GM12878 (cell line): ENCODE measurements around the gene NCAPH2. TPM values are rescaled to one million over a fixed set of nuclear protein-coding genes. Genes with fewer than 3 reads are reported as not detected.

ENCODE experiments used
- ATAC-seq: fragments of 200-7000 bp; cut with Tn5 transposase; 3 replicates; pipeline ENCODE4 v1.9.1; 2020; ENCODE audit warnings: mild to moderate bottlenecking, moderate library complexity
- BruUV-seq: library from RNA; stranded (reverse); fragments of 400-500 nt; replicated peaks from 2 replicates; lab custom pipeline; 2021; lab: Mats Ljungman, UMichigan
- CTCF ChIA-PET: fragments of 300-600 bp; sonication (Branson Sonifier 250); formaldehyde crosslinking; extraction: SDS; loops from one replicate; lab custom pipeline; 2021; ENCODE audit warnings: inconsistent platforms; lab: Yijun Ruan, JAX
- POLR2A ChIA-PET: fragments of 350-600 bp; formaldehyde crosslinking; extraction: SDS; loops from one replicate; lab custom pipeline; 2021; ENCODE audit warnings: inconsistent platforms; lab: Charles Lee
- RAD21 ChIA-PET: fragments of 300-600 bp; sonication (Branson Sonifier 250); formaldehyde crosslinking; loops from one replicate; lab custom pipeline; 2023; ENCODE audit warnings: antibody characterized with exemption; ENCODE audit not compliant: unreplicated experiment; lab: Charles Lee
- SMC1A ChIA-PET: fragments of 300-600 bp; sonication (Branson Sonifier 250); formaldehyde crosslinking; loops from one replicate; lab custom pipeline; 2023; ENCODE audit not compliant: unreplicated experiment, uncharacterized antibody; lab: Charles Lee
- DNase-seq: peaks from one replicate; pipeline ENCODE4 v3.0.0-alpha.2; 2011; ENCODE audit warnings: low read depth, low spot score
- FAIRE-seq: peaks from 3 replicates; lab custom pipeline; 2011; peaks lifted over from hg19 to GRCh38; lab: Jason Lieb, UNC
- H2AFZ ChIP-seq: 2 replicates; pipeline ENCODE4 v1.6.0; 2011; ENCODE audit warnings: low read depth, low read length, control low read depth; ENCODE audit not compliant: control insufficient read depth
- H3K27ac ChIP-seq: 2 replicates; pipeline ENCODE4 v1.5.1; 2011; ENCODE audit warnings: control low read depth; ENCODE audit not compliant: control insufficient read depth, insufficient read depth
- H3K27me3 ChIP-seq, 2 experiments: replicated peaks in 1 of 2; 2 replicates each; pipeline versions ENCODE4 v1.6.0 to v1.6.1; 2011; ENCODE audit warnings: low read length in 1 of 2; ENCODE audit not compliant: control insufficient read depth in 2 of 2, insufficient read depth in 2 of 2
- H3K36me3 ChIP-seq, 2 experiments: 2 replicates each; pipeline ENCODE4 v1.5.1; 2011; ENCODE audit warnings: low read length in 1 of 2; ENCODE audit not compliant: control insufficient read depth in 2 of 2, insufficient read depth in 2 of 2
- H3K4me1 ChIP-seq: 2 replicates; pipeline ENCODE4 v1.6.1; 2011; ENCODE audit warnings: mild to moderate bottlenecking, low read length, moderate library complexity, mixed read lengths; ENCODE audit not compliant: control insufficient read depth, insufficient read depth
- H3K4me2 ChIP-seq: 2 replicates; pipeline ENCODE4 v1.6.0; 2011; ENCODE audit warnings: control low read depth; ENCODE audit not compliant: control insufficient read depth, insufficient read depth
- H3K4me3 ChIP-seq: fragments of 200-600 bp; sonication (generic); 2 replicates; pipeline ENCODE4 v1.5.1; 2016
- H3K79me2 ChIP-seq: 2 replicates; pipeline ENCODE4 v1.6.0; 2011; ENCODE audit warnings: low read length; ENCODE audit not compliant: control insufficient read depth, insufficient read depth
- H3K9ac ChIP-seq: 2 replicates; pipeline ENCODE4 v1.8.0; 2011; ENCODE audit warnings: low read length, control low read depth, mixed read lengths; ENCODE audit not compliant: control insufficient read depth, insufficient read depth
- H3K9me3 ChIP-seq: replicated peaks from 3 replicates; pipeline ENCODE4 v1.5.1; 2011; ENCODE audit warnings: mild to moderate bottlenecking, low read length; ENCODE audit not compliant: control insufficient read depth, insufficient read depth
- H4K20me1 ChIP-seq: 2 replicates; pipeline ENCODE4 v1.6.0; 2011; ENCODE audit not compliant: control insufficient read depth, insufficient read depth
- EED ChIP-seq: sonication (generic); IDR thresholded peaks from 2 replicates; pipeline ENCODE4 v1.6.1; 2016; ENCODE audit warnings: antibody characterized with exemption, low read depth
- IKZF2 ChIP-seq, 2 experiments: fragments of 450-650 bp; IDR thresholded peaks; 2 replicates each; pipeline ENCODE4 v1.6.1; 2017; ENCODE audit warnings: mild to moderate bottlenecking in 2 of 2, moderate library complexity in 2 of 2
- POLR2A ChIP-seq: IDR thresholded peaks from 2 replicates; pipeline ENCODE4 v1.6.1; 2011; ENCODE audit warnings: low read depth, mild to moderate bottlenecking, low read length
- POLR2AphosphoS2 ChIP-seq: IDR thresholded peaks from 2 replicates; pipeline ENCODE4 v1.6.1; 2011; ENCODE audit warnings: low read depth, mild to moderate bottlenecking, low read length, improper control_type of control experiment, moderate library complexity
- SMAD1 ChIP-seq: fragments of 450-650 bp; IDR thresholded peaks from 2 replicates; pipeline ENCODE4 v1.6.1; 2018; ENCODE audit warnings: mild to moderate bottlenecking, low read depth; ENCODE audit not compliant: partially characterized antibody
- SMAD5 ChIP-seq: IDR thresholded peaks from 2 replicates; pipeline ENCODE4 v1.6.1; 2016; ENCODE audit warnings: antibody characterized with exemption, low read depth
- SREBF2 ChIP-seq: IDR thresholded peaks from 2 replicates; pipeline ENCODE4 v1.6.1; 2012; ENCODE audit warnings: mild to moderate bottlenecking, low read length
- TCF3 ChIP-seq: IDR thresholded peaks from 2 replicates; pipeline ENCODE4 v1.6.1; 2012; ENCODE audit warnings: low read depth, mild to moderate bottlenecking, low read length, borderline replicate concordance; ENCODE audit not compliant: insufficient read depth
- WGBS: methylation state at CpG from one replicate; pipeline ENCODE4 v1.1.6; 2016; ENCODE audit warnings: low lambda C conversion rate; ENCODE audit not compliant: insufficient replicate concordance, insufficient coverage; ENCODE audit errors: missing lambda C conversion rate; 5-methylcytosine and 5-hydroxymethylcytosine counted together
- in situ Hi-C: fragments of 300-500 bp; cut with MboI; formaldehyde crosslinking; loops from 9 replicates; pipeline ENCODE4 v1.14.3; 2018; ENCODE audit warnings: mixed read lengths
- intact Hi-C: fragments of 100-400 bp; cut with micrococcal nuclease; formaldehyde crosslinking; loops from one replicate; pipeline ENCODE4 v1.14.2; 2022; ENCODE audit not compliant: unreplicated experiment
- polyA plus RNA-seq, 11 experiments: library from polyadenylated mRNA; depleted of rRNA in 4 of 11; unstranded in 6 of 11; stranded (reverse) in 5 of 11; fragments of >200 nt; fragmentation: Nextera tagmentation in 4 of 11; fragmentation: Illumina TruSeq in 1 of 11; extraction: Ambion mirVana in 4 of 11; extraction: Trizol in 1 of 11; gene quantifications; 1 replicate in 1 of 11; 2 replicates in 10 of 11; pipeline versions ENCODE4 v1.2.1 to v1.2.3, GENCODE V29; 2011 to 2016; ENCODE audit warnings: inconsistent platforms in 2 of 11, missing spikeins in 2 of 11, low read depth in 1 of 11
- total RNA-seq, 4 experiments: library from RNA; depleted of rRNA in 3 of 4; stranded (reverse); fragments of >200 nt in 3 of 4; fragmentation: Illumina TruSeq in 1 of 4; extraction: Trizol in 1 of 4; gene quantifications; 2 replicates each; pipeline versions ENCODE4 v1.2.1 to v1.2.3, GENCODE V29; 2013 to 2021
- TF ChIP-seq, protein P1 (sequence below): fragments of 450-650 bp; IDR thresholded peaks from 2 replicates; pipeline ENCODE4 v1.6.1; 2016; ENCODE audit warnings: mild to moderate bottlenecking, moderate library complexity, borderline replicate concordance

Gene NCAPH2
- total and polyA plus RNA-seq, 10 of the 15 experiments (the other 5 are each of a cell fraction or from before 2014, with no cell fraction given), result 5.0 to 110 (median 59.9) TPM

- H2AFZ ChIP-seq, result no peak overlapping the region
- H3K36me3 ChIP-seq, result peaks cover 4 to 8% of the 10 kb centered on the region in 2 experiments; a peak in 3 of 4 replicates
- RAD21 ChIA-PET, result no interaction called here
- peak overlapping the region; percentile 97 for H3K9ac ChIP-seq
- peak overlapping the region; percentile 100 for H3K4me3 ChIP-seq
- H3K4me1 ChIP-seq, result peaks cover 9% of the 10 kb centered on the region
- no peaks in the 10 kb centered on the region for H3K27me3 ChIP-seq
- intact Hi-C loops (no loop called here), in situ Hi-C loops (no loop called here)
- no peak overlapping the region; the same call in 1 of the 2 replicates for H3K27ac ChIP-seq
- FAIRE-seq (no peak), DNase-seq (no peak), ATAC-seq (no peak)
- SMC1A ChIA-PET, result no interaction called here
- TF ChIP-seq POLR2A (0 out of 2 replicates have a peak, but pooled peaks have one; percentile 4), POLR2AphosphoS2 (no peak)
- POLR2A ChIA-PET, result interaction anchor here (7.2 kb wide), 1 partner anchor 19 kb away, joined by 84 read pairs; the partner anchor contains the start of gene SCO2
- H3K9me3 ChIP-seq, result no peaks in the 10 kb centered on the region
- H3K4me2 ChIP-seq, result peak overlapping the region; percentile 92
- 94% methylated on average over 35 of the region's 41 CpGs for WGBS
- peaks cover 34% of the 10 kb centered on the region for H3K79me2 ChIP-seq
- no TSS peak for BruUV-seq
- no peaks in the 10 kb centered on the region for H4K20me1 ChIP-seq
- CTCF ChIA-PET, result no interaction called here
Observed at GRCh38 chr22:50505776-50506610, 2.0 kb upstream of the NCAPH2 start.

- peaks cover 4 to 8% of the 10 kb centered on the region in 2 experiments; a peak in 3 of 4 replicates for H3K36me3 ChIP-seq
- in situ Hi-C loops (no loop called here), intact Hi-C loops (loop anchor here (1.0 kb wide), 1 partner anchor 32 kb away; the partner anchor contains the start of gene SBF1)
- H2AFZ ChIP-seq, result peak overlapping the region; percentile 81
- BruUV-seq, result TSS peak; percentile 83
- peak overlapping the region; percentile 97 for H3K9ac ChIP-seq
- RAD21 ChIA-PET, result interaction anchor here (0.6 to 2.2 kb wide), 4 partner anchors 22 to 114 kb away, joined by 3 to 22 read pairs (median 10); partner anchors contain the start of gene TYMP
- peaks cover 37% of the 10 kb centered on the region for H3K79me2 ChIP-seq
- DNase-seq (no peak), ATAC-seq (peak; percentile 7), FAIRE-seq (no peak)
- H3K4me1 ChIP-seq, result peaks cover 9% of the 10 kb centered on the region
- peak overlapping the region; percentile 92 for H3K4me2 ChIP-seq
- H3K27me3 ChIP-seq, result no peaks in the 10 kb centered on the region
- CTCF ChIA-PET, result interaction anchor here (3.3 kb wide), 1 partner anchor 114 kb away, joined by 25 read pairs; no protein-coding TSS in a partner anchor
- peak overlapping the region; percentile 82 for H3K27ac ChIP-seq
- SMC1A ChIA-PET, result interaction anchor here (2.8 kb wide), 1 partner anchor 18 kb away, joined by 16 read pairs; the partner anchor contains the start of gene SCO2
- WGBS, result 38% methylated on average over 21 of the region's 21 CpGs
- H3K4me3 ChIP-seq, result peak overlapping the region; percentile 100
- POLR2A ChIA-PET, result interaction anchor here (1.4 to 7.2 kb wide), 2 partner anchors 18 to 29 kb away, joined by 6 to 84 read pairs; partner anchors contain the start of gene SCO2
- H3K9me3 ChIP-seq, result no peaks in the 10 kb centered on the region
- H4K20me1 ChIP-seq, result no peaks in the 10 kb centered on the region
- no peak for TF ChIP-seq EED
- no peak for TF ChIP-seq IKZF2 (IDR thresholded peaks at IDR 0.05)
- TF ChIP-seq, protein P1, sequence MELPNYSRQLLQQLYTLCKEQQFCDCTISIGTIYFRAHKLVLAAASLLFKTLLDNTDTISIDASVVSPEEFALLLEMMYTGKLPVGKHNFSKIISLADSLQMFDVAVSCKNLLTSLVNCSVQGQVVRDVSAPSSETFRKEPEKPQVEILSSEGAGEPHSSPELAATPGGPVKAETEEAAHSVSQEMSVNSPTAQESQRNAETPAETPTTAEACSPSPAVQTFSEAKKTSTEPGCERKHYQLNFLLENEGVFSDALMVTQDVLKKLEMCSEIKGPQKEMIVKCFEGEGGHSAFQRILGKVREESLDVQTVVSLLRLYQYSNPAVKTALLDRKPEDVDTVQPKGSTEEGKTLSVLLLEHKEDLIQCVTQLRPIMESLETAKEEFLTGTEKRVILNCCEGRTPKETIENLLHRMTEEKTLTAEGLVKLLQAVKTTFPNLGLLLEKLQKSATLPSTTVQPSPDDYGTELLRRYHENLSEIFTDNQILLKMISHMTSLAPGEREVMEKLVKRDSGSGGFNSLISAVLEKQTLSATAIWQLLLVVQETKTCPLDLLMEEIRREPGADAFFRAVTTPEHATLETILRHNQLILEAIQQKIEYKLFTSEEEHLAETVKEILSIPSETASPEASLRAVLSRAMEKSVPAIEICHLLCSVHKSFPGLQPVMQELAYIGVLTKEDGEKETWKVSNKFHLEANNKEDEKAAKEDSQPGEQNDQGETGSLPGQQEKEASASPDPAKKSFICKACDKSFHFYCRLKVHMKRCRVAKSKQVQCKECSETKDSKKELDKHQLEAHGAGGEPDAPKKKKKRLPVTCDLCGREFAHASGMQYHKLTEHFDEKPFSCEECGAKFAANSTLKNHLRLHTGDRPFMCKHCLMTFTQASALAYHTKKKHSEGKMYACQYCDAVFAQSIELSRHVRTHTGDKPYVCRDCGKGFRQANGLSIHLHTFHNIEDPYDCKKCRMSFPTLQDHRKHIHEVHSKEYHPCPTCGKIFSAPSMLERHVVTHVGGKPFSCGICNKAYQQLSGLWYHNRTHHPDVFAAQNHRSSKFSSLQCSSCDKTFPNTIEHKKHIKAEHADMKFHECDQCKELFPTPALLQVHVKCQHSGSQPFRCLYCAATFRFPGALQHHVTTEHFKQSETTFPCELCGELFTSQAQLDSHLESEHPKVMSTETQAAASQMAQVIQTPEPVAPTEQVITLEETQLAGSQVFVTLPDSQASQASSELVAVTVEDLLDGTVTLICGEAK, result no peak
- no peak for TF ChIP-seq TCF3
- TF ChIP-seq SMAD1, result no peak
- TF ChIP-seq SMAD5, result no peak
- no peak for TF ChIP-seq SREBF2
Observed at GRCh38 chr22:50506611-50507420, 1.2 kb upstream of the NCAPH2 start.
